Hematopoietic multipotent progenitor cell treated with erythropoietin and hydrocortisone succinate and interleukin-3 and kit ligand, for 8 days (in vitro differentiated cells): Measurements from ENCODE around the gene ARL16.

ENCODE experiments used
- DNase-seq: peaks from one replicate; pipeline ENCODE4 v3.0.0-alpha.2; 2015

The ARL16 gene

GRCh38 chr17:81666092-81666341, 17.6 kb downstream of the ARL16 start:
- DNase-seq: no peak

GRCh38 chr17:81665205-81666091, 18.1 kb downstream of the ARL16 start:
- DNase-seq: peak; percentile 69

GRCh38 chr17:81664051-81664470, 19.5 kb downstream of the ARL16 start:
- DNase-seq: no peak

- no peak for DNase-seq
Measured at GRCh38 chr17:81662002-81662401, 21.6 kb downstream of the ARL16 start.

GRCh38 chr17:81660441-81660840, 23.2 kb downstream of the ARL16 start:
- DNase-seq: no peak

- DNase-seq: no peak
Measured at GRCh38 chr17:81659038-81659437, 24.6 kb downstream of the ARL16 start.

GRCh38 chr17:81656835-81657234, 26.8 kb downstream of the ARL16 start:
- DNase-seq: no peak

GRCh38 chr17:81656118-81656743, 27.4 kb downstream of the ARL16 start, which contains the start of gene PDE6G:
PDE6G (minus strand) TSS chr17:81656542; CDS start chr17:81653305, 3,237 bp downstream.
- peak; percentile 48 for DNase-seq

- DNase-seq: no peak
Measured at GRCh38 chr17:81655378-81656117, 28.0 kb downstream of the ARL16 start.

- DNase-seq: peak; percentile 42
Measured at GRCh38 chr17:81652906-81653771, 30.5 kb downstream of the ARL16 start.

GRCh38 chr17:81651692-81652091, 31.9 kb downstream of the ARL16 start:
- DNase-seq: peak; percentile 66

GRCh38 chr17:81650951-81651350, 32.6 kb downstream of the ARL16 start:
- DNase-seq: no peak

- DNase-seq: no peak
Measured at GRCh38 chr17:81648707-81649085, 34.9 kb downstream of the ARL16 start.

GRCh38 chr17:81648013-81648706, 35.4 kb downstream of the ARL16 start:
- DNase-seq: no peak

GRCh38 chr17:81647640-81648012, 36.0 kb downstream of the ARL16 start:
- no peak for DNase-seq

GRCh38 chr17:81646869-81647600, 36.6 kb downstream of the ARL16 start:
- peak; percentile 94 for DNase-seq

- no peak for DNase-seq
Measured at GRCh38 chr17:81644976-81645952, 38.3 kb downstream of the ARL16 start.

GRCh38 chr17:81644496-81644895, 39.1 kb downstream of the ARL16 start:
- DNase-seq: no peak

- no peak for DNase-seq
Measured at GRCh38 chr17:81641825-81642489, 41.6 kb downstream of the ARL16 start.

- no peak for DNase-seq
Measured at GRCh38 chr17:81640011-81640410, 43.6 kb downstream of the ARL16 start.
